RPMI7951 (cell line): ENCODE results near the gene PSMD13. TPM values are rescaled to one million over a fixed set of nuclear protein-coding genes. Genes with fewer than 3 reads are reported as not detected.

ENCODE experiments used
- DNase-seq: peaks from one replicate; pipeline ENCODE4 v3.0.0-alpha.2; 2012; ENCODE audit warnings: low read depth
- total RNA-seq: library from RNA; depleted of rRNA; stranded (reverse); fragments of >200 nt; shearing (Covaris generic); gene quantifications from 2 replicates; pipeline ENCODE4 v1.2.3, GENCODE V29; 2014

PSMD13 gene
- total RNA-seq, 1 experiment from 2014 or later, result 136 TPM

DNA sequence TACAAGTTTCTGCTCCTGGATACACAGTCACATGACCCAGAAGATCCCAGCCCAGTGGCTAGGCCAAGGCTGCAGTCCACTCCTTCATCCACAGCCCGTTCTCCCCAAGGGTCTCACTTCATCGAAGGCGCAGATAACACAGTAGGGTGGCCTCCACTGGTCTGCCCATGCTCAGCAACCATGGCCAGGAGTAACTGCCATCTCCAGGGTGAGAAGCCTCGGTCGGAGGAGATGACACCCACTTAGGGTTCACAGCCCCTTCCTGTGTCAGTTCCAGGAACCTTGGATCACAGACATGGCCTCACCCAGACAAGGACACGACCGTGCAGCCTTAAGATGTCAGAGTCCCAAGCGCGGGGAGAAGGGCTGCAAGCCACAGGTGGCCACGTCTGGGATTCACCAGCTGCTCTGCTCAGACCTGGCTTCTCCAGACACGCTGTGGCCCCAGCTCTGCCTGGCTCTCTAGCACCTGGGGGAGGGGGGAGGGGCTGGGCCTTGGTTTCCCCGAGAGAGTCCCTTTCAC is 32.1 kb upstream of the PSMD13 start:
- no peak for DNase-seq

DNA sequence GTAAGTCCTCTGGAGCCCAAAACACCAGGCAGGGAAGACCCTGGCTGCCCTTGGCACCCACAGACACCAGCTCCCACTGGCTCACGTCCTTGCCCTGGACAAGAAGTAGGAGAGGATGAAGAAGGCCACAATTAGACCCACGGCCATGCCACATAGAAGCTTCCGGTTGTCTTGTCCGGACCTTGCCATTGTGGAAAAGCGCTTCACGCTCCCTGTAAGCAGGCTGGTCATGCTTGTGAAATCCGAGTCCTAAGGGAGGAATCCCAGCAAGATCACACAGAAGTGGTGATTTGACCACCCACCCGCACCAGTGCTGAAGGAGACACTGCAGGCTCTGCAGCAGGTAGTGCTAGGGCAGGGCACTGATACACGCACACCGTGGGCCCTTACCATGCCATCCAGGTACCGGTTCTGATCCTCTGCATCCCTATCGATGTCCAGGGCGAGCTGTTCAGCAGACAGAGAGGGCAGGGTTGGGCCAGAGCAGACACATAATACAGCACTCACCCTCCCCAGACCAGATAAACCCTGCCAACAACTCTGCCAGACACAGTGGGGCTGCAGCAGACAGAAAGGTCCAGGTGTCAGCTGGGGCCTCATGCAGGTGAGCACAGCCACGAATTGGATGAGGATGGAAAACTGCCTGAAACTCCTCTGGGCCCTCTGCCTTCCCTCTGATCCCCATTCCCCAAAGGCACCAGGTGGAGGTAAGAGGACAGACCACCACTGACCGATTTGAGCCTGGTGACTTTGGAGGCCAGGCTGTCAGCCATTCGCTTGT is 31.4 kb upstream of the PSMD13 start:
- no peak for DNase-seq

GRCh38 chr11:206002-206384 is 30.8 kb upstream of the PSMD13 start:
- no peak for DNase-seq

GRCh38 chr11:206526-207207 is 30.1 kb upstream of the PSMD13 start:
- DNase-seq, result no peak

DNA sequence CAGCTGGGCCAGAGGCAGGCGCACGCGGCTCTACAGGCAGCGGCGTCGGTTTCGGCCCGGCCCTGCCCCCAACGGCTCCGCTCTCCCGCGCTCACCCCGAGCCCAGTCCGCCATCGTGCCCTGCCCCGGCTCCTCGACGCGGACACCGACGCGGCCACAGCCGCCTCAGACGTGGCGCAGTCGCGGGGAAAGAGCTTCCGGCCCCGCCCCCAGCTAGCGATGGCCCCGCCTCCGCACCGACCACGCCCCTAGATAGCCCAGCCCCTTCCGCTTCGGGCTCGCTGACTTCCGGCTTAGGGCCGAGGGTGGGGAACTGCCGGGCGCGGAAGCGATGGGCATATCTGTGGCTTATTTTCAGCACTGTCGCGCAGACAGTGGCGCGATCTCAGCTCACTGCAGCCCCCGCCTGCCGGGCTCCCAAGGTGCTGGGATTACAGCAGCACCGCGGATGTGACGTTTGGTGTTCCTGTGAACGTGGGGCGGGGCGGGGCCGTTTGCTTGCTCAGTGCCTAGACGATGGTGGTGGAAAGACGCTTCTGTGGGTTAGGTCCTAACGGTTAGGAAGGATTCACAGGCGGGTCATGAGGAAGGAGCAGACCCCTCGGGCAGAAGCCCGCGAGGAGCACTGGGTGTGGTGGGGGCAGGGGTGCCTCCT is 29.4 kb upstream of the PSMD13 start, which contains the start of the genes BET1L and RIC8A:
Gene BET1L (minus strand): TSS at position 192 of the 655 bp plus-strand sequence. CDS start 78 bp downstream, at position 114.
Gene RIC8A (plus strand): TSS at position 501 of the 655 bp plus-strand sequence. CDS start 1,147 bp downstream, outside the sequence.
- DNase-seq, result peak; percentile 97

- peak; percentile 43 for DNase-seq
Observed at GRCh38 chr11:207863-208180, 29.0 kb upstream of the PSMD13 start.

GRCh38 chr11:208181-208916 is 28.4 kb upstream of the PSMD13 start:
- DNase-seq, result peak; percentile 77

GRCh38 chr11:208917-209260 is 27.9 kb upstream of the PSMD13 start:
- no peak for DNase-seq

- peak; percentile 20 for DNase-seq
Observed at GRCh38 chr11:209275-210121, 27.3 kb upstream of the PSMD13 start.

DNA sequence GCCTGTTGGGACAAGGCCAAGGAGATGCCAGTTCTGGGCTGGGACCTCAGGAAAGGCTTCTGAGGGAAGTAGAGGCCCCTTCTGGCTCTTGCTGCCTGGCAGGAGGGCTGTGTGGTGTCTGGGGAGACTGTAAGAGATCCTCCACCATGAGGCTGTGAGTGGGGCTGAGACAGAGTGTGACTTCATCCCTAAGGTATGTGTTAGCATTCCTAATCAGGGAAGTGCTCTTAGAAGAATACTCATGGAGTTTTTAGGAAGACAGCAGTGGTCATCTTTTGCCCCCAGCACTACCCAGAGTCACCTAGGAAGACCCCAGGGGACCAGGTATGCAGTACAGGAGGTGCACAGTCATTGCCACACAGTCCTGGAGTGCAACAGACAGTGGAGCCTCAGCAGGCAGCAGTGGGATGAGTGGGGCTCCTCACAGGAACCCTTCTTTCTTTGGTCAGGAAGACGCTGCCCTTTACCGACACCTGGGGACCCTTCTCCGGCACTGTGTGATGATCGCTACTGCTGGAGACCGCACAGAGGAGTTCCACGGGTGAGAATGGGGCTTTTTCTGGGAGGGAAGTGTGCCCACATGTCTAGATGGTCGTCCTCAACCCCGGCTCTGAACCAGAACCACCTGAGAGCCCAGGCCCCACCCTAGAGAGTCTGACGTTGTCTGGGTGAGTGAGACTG is 26.5 kb upstream of the PSMD13 start:
- DNase-seq, result peak; percentile 65

GRCh38 chr11:210803-211180 is 26.0 kb upstream of the PSMD13 start:
- DNase-seq, result no peak

DNA sequence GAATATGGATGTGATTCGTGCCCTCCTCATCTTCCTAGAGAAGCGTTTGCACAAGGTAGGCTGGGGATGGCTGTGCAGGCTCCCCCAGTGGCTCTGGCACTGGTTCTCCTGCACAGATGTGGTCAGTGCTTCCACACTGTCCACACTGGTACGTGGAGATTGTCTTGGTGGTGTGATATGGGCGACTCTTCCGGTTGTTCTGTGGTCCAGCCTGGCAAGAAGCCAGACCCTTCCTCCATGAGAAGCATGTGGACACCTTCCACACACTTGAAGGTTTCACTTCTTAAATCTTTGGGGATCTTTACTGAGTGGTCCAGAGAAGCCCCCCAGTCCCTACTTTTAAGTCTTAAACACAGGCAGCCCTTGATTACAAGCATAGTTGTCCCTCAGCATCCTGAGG is 25.5 kb upstream of the PSMD13 start:
- DNase-seq, result no peak

GRCh38 chr11:211741-212140 is 25.0 kb upstream of the PSMD13 start:
- no peak for DNase-seq

GRCh38 chr11:212150-213100 is 24.4 kb upstream of the PSMD13 start:
- DNase-seq, result no peak

DNA sequence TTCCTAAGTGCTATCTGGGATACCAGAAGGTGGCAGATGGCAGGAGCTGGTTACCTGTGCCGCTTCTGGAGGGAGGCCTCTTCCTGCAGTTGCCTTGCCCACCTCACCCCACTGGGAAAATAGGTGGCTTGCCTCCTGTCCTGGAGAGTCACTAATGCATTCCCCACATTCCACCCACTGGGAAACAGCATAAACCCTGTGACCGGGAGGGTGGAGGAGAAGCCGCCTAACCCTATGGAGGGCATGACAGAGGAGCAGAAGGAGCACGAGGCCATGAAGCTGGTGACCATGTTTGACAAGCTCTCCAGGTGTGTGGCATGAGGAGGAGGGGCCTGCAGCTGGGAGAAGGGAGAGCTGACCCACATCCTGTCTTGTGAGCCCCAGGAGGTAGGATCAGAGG is 23.7 kb upstream of the PSMD13 start:
- no peak for DNase-seq

DNA sequence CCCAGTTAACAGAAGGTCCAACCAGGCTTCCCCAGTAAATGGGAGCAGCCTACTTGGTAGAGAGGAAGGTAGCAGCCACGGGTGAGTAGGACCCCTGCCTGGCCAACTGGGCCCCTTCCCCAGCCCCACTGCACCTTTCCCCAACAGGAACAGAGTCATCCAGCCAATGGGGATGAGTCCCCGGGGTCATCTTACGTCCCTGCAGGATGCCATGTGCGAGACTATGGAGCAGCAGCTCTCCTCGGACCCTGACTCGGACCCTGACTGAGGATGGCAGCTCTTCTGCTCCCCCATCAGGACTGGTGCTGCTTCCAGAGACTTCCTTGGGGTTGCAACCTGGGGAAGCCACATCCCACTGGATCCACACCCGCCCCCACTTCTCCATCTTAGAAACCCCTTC is 22.7 kb upstream of the PSMD13 start:
- DNase-seq, result no peak

- no peak for DNase-seq
Observed at GRCh38 chr11:215581-216037, 21.2 kb upstream of the PSMD13 start.

- no peak for DNase-seq
Observed at GRCh38 chr11:216081-216974, 20.4 kb upstream of the PSMD13 start.
